Endodermal cell (in vitro differentiated cells): Measurements from ENCODE around the gene ST3GAL4. TPM values are rescaled to one million over a fixed set of nuclear protein-coding genes. Genes with fewer than 3 reads are reported as not detected.
"Not testable (repeated sequence)": the region's sequence is repeated elsewhere in the genome, so short reads cannot be mapped to it uniquely, and the experiment has no call there.

ENCODE experiments used
- DNase-seq: peaks from one replicate; pipeline ENCODE4 v3.0.0-alpha.2; 2017
- H3K27ac ChIP-seq: 2 replicates; pipeline ENCODE4 v1.5.1; 2013; ENCODE audit warnings: mild to moderate bottlenecking, low read depth, low read length, moderate library complexity
- H3K27me3 ChIP-seq: 2 replicates; pipeline ENCODE4 v1.6.1; 2013; ENCODE audit warnings: mild to moderate bottlenecking, low read length, moderate library complexity; ENCODE audit not compliant: insufficient read depth, control insufficient read depth, poor library complexity, severe bottlenecking
- H3K36me3 ChIP-seq: 2 replicates; pipeline ENCODE4 v1.7.0; 2013; ENCODE audit warnings: mild to moderate bottlenecking, low read length, moderate library complexity; ENCODE audit not compliant: control insufficient read depth, insufficient read depth
- H3K4me1 ChIP-seq: one replicate; pipeline ENCODE4 v1.7.0; 2013; ENCODE audit warnings: low read length; ENCODE audit not compliant: control insufficient read depth, insufficient read depth
- H3K4me3 ChIP-seq: 2 replicates; pipeline ENCODE4 v1.5.1; 2013; ENCODE audit warnings: mild to moderate bottlenecking, low read length, moderate library complexity
- H3K9ac ChIP-seq: 2 replicates; pipeline ENCODE4 v1.6.1; 2013; ENCODE audit warnings: mild to moderate bottlenecking, low read length, moderate library complexity; ENCODE audit not compliant: poor library complexity, severe bottlenecking; ENCODE audit errors: extremely low read depth
- H3K9me3 ChIP-seq: 2 replicates; pipeline ENCODE4 v1.6.1; 2013; ENCODE audit warnings: mild to moderate bottlenecking, low read length, moderate library complexity; ENCODE audit not compliant: control insufficient read depth
- H3K27ac Mint-ChIP-seq: 2 replicates; pipeline ENCODE4 v1.8.0; 2020; ENCODE audit warnings: mixed read lengths
- H3K27me3 Mint-ChIP-seq: 2 replicates; pipeline ENCODE4 v1.8.0; 2021; ENCODE audit warnings: mild to moderate bottlenecking, mixed read lengths; ENCODE audit not compliant: insufficient read depth
- H3K36me3 Mint-ChIP-seq: 2 replicates; pipeline ENCODE4 v1.8.0; 2020; ENCODE audit warnings: low read depth, mixed read lengths
- H3K4me1 Mint-ChIP-seq: 2 replicates; pipeline ENCODE4 v1.8.0; 2020; ENCODE audit warnings: mixed read lengths
- H3K4me3 Mint-ChIP-seq: 2 replicates; pipeline ENCODE4 v1.8.0; 2020; ENCODE audit warnings: mild to moderate bottlenecking, moderate library complexity, mixed read lengths
- H3K9me3 Mint-ChIP-seq: 2 replicates; pipeline ENCODE4 v1.8.0; 2020; ENCODE audit warnings: mild to moderate bottlenecking, mixed read lengths
- WGBS, 2 experiments: methylation state at CpG; one replicate each; pipeline versions ENCODE4 v1.1.5 to v1.1.7; 2013; ENCODE audit warnings: missing lambda C conversion rate in 2 of 2, mixed read lengths in 1 of 2; ENCODE audit not compliant: insufficient coverage in 1 of 2, insufficient read length in 1 of 2; 5-methylcytosine and 5-hydroxymethylcytosine counted together
- total RNA-seq, 2 donors: library from RNA; stranded (reverse); fragmentation: NEBNext Ultra II Directional in 1 of 2; extraction: Animal tissue kit (Norgen Biotek cat#: 25700) in 1 of 2; gene quantifications; 2 replicates in 1 of 2; 3 replicates in 1 of 2; pipeline ENCODE4 v1.2.1, GENCODE V29; 2021
- TF ChIP-seq, protein P1 (sequence below): fragments of 200-600 bp; sonication (generic); conservative IDR thresholded peaks from 2 replicates; pipeline ENCODE4 v1.5.0; 2021; ENCODE audit warnings: antibody characterized with exemption, mild to moderate bottlenecking

Gene ST3GAL4
- total RNA-seq, 2 donors from 2014 or later, result 16.5 to 21.5 TPM

DNA sequence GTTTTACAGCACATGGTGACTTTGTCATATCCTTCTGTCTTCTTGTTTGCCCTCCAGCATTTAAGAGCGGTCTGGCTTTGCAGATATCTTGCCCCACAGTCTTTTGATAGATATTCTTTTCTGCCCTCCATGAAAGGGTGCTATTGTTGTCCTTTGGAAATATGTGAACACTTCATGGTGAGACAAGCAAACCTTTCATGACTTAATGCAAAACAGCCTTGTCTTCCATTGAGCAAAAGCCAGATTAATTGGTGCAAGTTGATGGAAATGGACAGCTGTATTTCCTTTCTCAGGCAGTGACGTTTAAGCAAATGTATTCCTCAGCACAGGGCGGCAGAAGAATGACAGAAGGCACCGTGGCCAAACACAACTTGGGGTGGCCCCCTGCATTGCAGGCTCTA is 47.2 kb upstream of the ST3GAL4 start:
- H3K9me3 Mint-ChIP-seq, result no peaks in the 10 kb centered on the region
- H3K27ac Mint-ChIP-seq, result no peak overlapping the region
- peak overlapping the region; percentile 18 for H3K27ac ChIP-seq
- no peak overlapping the region for H3K4me3 Mint-ChIP-seq
- H3K27me3 Mint-ChIP-seq, result no peaks in the 10 kb centered on the region
- TF ChIP-seq, protein P1, sequence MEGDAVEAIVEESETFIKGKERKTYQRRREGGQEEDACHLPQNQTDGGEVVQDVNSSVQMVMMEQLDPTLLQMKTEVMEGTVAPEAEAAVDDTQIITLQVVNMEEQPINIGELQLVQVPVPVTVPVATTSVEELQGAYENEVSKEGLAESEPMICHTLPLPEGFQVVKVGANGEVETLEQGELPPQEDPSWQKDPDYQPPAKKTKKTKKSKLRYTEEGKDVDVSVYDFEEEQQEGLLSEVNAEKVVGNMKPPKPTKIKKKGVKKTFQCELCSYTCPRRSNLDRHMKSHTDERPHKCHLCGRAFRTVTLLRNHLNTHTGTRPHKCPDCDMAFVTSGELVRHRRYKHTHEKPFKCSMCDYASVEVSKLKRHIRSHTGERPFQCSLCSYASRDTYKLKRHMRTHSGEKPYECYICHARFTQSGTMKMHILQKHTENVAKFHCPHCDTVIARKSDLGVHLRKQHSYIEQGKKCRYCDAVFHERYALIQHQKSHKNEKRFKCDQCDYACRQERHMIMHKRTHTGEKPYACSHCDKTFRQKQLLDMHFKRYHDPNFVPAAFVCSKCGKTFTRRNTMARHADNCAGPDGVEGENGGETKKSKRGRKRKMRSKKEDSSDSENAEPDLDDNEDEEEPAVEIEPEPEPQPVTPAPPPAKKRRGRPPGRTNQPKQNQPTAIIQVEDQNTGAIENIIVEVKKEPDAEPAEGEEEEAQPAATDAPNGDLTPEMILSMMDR, result no peak
- no peaks in the 10 kb centered on the region for H3K27me3 ChIP-seq
- H3K9ac ChIP-seq, result no peak overlapping the region
- H3K9me3 ChIP-seq, result no peaks in the 10 kb centered on the region
- peaks cover 11% of the 10 kb centered on the region for H3K4me1 Mint-ChIP-seq
- 75 to 90% methylated on average over 4 of the region's 4 CpGs for WGBS, 2 experiments
- H3K36me3 ChIP-seq, result peaks cover 4% of the 10 kb centered on the region
- no peak for DNase-seq
- no peak overlapping the region for H3K4me3 ChIP-seq
- H3K36me3 Mint-ChIP-seq, result peaks cover 19% of the 10 kb centered on the region
- H3K4me1 ChIP-seq, result peaks cover 4% of the 10 kb centered on the region

DNA sequence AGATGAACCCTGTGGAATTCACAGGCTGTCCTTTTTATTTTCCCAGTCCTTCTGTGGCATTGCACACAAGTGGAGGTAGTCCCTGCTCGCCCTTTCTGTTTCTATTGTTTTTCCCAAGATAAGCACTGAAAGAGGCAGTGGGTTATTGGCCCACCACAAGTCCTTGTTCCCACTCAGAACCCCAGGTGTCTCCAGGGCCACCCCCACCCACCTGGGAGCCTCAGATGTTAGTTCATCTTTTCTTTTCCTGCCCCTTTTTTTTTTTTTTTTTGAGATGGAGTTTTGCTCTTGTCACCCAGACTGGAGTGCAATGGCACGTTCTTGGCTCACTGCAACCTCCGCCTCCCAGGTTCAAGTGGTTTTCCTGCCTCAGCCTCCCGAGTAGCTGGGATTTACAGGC is 46.7 kb upstream of the ST3GAL4 start:
- not testable (repeated sequence) for H3K4me3 Mint-ChIP-seq, H3K9me3 Mint-ChIP-seq, H3K27ac ChIP-seq, H3K36me3 ChIP-seq, H3K9me3 ChIP-seq, DNase-seq, H3K27me3 ChIP-seq, H3K9ac ChIP-seq, H3K27ac Mint-ChIP-seq, H3K27me3 Mint-ChIP-seq, H3K4me3 ChIP-seq, H3K4me1 ChIP-seq
- Mint-ChIP-seq H3K36me3 (peaks cover 17% of the 10 kb centered on the region), H3K4me1 (peaks cover 11% of the 10 kb centered on the region)
- WGBS, 2 experiments, result 95 to 96% methylated on average over 3 to 4 of the region's 4 CpGs

DNA sequence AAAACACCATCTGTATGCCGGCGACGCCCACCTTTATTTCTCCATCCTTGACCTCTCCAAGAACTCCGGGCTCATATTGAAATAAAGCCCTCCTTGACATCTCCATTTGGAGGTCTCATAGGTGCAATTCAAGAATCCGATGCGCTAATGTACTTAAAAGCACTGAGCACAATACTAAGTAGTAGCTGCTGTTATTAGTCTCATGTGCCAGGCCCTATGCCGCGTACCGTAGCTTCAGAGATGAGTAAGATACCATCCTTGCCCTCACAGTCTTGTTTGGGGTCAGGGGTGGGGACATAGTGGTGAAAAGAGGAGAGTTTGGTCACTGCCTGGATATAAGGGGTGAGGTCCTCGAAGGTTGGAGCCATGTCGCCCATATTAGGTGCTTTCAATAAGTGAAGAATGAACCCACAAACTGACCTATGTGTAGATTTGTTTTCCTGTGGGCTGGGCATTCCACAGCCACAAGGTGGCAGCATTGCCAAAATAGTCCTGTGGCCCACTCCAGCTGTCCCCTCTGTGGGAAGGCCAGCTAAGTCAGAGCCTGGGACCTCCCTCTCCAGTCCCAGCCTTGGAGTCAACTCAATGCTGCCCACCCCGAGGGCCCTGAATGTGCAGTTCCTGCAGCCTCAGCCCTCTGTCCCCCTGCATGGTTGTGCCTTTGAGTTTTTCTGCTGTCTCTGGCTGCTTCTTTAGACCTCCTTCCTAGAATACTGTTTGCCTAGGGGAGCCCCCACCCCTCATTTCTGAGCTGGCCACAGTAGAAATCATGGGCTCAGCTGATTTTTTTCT is 45.1 kb upstream of the ST3GAL4 start:
- peaks cover 11% of the 10 kb centered on the region for H3K4me1 Mint-ChIP-seq
- Histone ChIP-seq H3K4me3 (no peak overlapping the region), H3K9me3 (no peaks in the 10 kb centered on the region), H3K36me3 (peaks cover 12% of the 10 kb centered on the region), H3K27ac (no peak overlapping the region), H3K27me3 (no peaks in the 10 kb centered on the region), H3K4me1 (peaks cover 4% of the 10 kb centered on the region), H3K9ac (no peak overlapping the region)
- H3K27me3 Mint-ChIP-seq, result no peaks in the 10 kb centered on the region
- peaks cover 26% of the 10 kb centered on the region for H3K36me3 Mint-ChIP-seq
- no peak overlapping the region for H3K27ac Mint-ChIP-seq
- WGBS, 2 experiments, result 74 to 75% methylated on average over 12 of the region's 12 CpGs
- H3K4me3 Mint-ChIP-seq, result no peak overlapping the region
- peak; percentile 92 for DNase-seq
- TF ChIP-seq, protein P1, result peak; percentile 95
- H3K9me3 Mint-ChIP-seq, result no peaks in the 10 kb centered on the region
